ENCODE results near the gene DCAF5. TPM values are rescaled to one million over a fixed set of nuclear protein-coding genes. Genes with fewer than 3 reads are reported as not detected.
A peak's percentile ranks its signal among the peaks of the same experiment; 100 is the strongest.

Gene DCAF5
- polyA plus RNA-seq, 3 donors = 22.2 to 55.1 (median 30.6) TPM

DNA sequence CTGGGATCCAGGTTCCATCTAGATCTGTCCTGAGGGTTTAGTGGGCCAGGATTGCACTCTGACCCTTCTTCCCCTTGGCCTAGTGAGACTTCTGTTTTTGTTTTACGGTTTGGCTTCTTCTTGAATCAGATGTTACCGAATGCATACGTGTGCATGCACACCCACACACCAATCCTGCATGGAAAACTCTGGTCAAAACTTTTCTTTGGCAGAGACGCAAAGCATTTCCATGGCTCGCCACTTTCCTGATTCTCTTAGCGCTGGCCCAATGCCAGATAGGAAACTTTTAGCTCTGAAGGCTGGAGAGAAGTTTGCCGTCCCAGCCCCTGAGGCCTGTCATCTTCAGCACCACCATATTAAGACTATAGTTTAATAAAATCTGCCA, 106.5 kb downstream of the DCAF5 start:
- H3K9me3 Mint-ChIP-seq = peaks cover 0 to 3% (median 0%) of the 10 kb centered on the region in 7 donors
- peaks cover 84% of the 10 kb centered on the region for H3K4me1 Mint-ChIP-seq
- no peak overlapping the region for H2AFZ ChIP-seq (ENCODE audit: insufficient read depth, low read depth, low read length, poor library complexity, severe bottlenecking)
- H3K36me3 Mint-ChIP-seq = peaks cover 4 to 8% of the 10 kb centered on the region in 2 donors
- H3K4me2 ChIP-seq (replicated peaks; ENCODE audit: extremely low read depth, low read length, poor library complexity, severe bottlenecking) = no peak overlapping the region
- TF ChIP-seq CTCF (IDR thresholded peaks at IDR 0.05) = no peak
- H3K4me3 ChIP-seq (replicated peaks in 1 of 3; ENCODE audit: low read depth in 2 of 3, low read length in 3 of 3) = no peak overlapping the region
- no peaks in the 10 kb centered on the region for H4K20me1 ChIP-seq (ENCODE audit: insufficient read depth, low read length)
- DNase-seq = no peak
- no peak overlapping the region for H3K9ac ChIP-seq (ENCODE audit: insufficient read depth, low read length, poor library complexity, severe bottlenecking)
- no peaks in the 10 kb centered on the region for H3K9me3 ChIP-seq (replicated peaks in 1 of 2; ENCODE audit: control insufficient read depth in 1 of 2, insufficient read depth in 1 of 2, low read length in 2 of 2)
- H3K79me2 ChIP-seq (ENCODE audit: insufficient read depth, low read length) = no peaks in the 10 kb centered on the region
- intact Hi-C loops (cut with micrococcal nuclease) = no loop called here
- H3K27ac ChIP-seq (ENCODE audit: low read depth in 1 of 2, low read length in 2 of 2) = peak overlapping the region; percentile 5 to 51
- 60% methylated on average over 6 of the region's 7 CpGs for WGBS (ENCODE audit: insufficient coverage)
- no peaks in the 10 kb centered on the region for H3K36me3 ChIP-seq (replicated peaks in 1 of 2; ENCODE audit: control insufficient read depth in 1 of 2, insufficient read depth in 2 of 2, low read length in 2 of 2)
- H3K27ac Mint-ChIP-seq = peak overlapping the region in 6 of 7 donors; percentile 82 to 97 (median 92)
- peaks cover 0 to 3% (median 2%) of the 10 kb centered on the region in 3 donors for H3K27me3 Mint-ChIP-seq (ENCODE audit: low read depth in 3 of 3)
- H3K4me1 ChIP-seq (ENCODE audit: control insufficient read depth in 1 of 2, insufficient read depth in 2 of 2, low read length in 2 of 2) = peaks cover 77 to 79% of the 10 kb centered on the region in 2 donors
- no peak overlapping the region for H3K4me3 Mint-ChIP-seq
- no peaks in the 10 kb centered on the region for H3K27me3 ChIP-seq (ENCODE audit: control insufficient read depth in 2 of 2, insufficient read depth in 2 of 2, low read length in 2 of 2)

- Mint-ChIP-seq H3K4me3 (peak overlapping the region in 1 of 2 donors; percentile 63), H3K4me1 (peaks cover 85% of the 10 kb centered on the region), H3K27me3 (ENCODE audit: low read depth in 3 of 3) (peaks cover 0 to 3% (median 2%) of the 10 kb centered on the region in 3 donors), H3K27ac (peak overlapping the region; percentile 82 to 97 (median 88)), H3K9me3 (peaks cover 0 to 3% (median 0%) of the 10 kb centered on the region in 7 donors), H3K36me3 (peaks cover 4 to 8% of the 10 kb centered on the region in 2 donors)
- no peak overlapping the region for H3K9ac ChIP-seq (ENCODE audit: insufficient read depth, low read length, poor library complexity, severe bottlenecking)
- TF ChIP-seq CTCF (IDR thresholded peaks at IDR 0.05) = no peak
- no peak overlapping the region for H3K4me3 ChIP-seq (replicated peaks in 1 of 3; ENCODE audit: low read depth in 2 of 3, low read length in 3 of 3)
- H3K4me2 ChIP-seq (replicated peaks; ENCODE audit: extremely low read depth, low read length, poor library complexity, severe bottlenecking) = peak overlapping the region; percentile 3
- H3K9me3 ChIP-seq (replicated peaks in 1 of 2; ENCODE audit: control insufficient read depth in 1 of 2, insufficient read depth in 1 of 2, low read length in 2 of 2) = no peaks in the 10 kb centered on the region
- intact Hi-C loops (cut with micrococcal nuclease) = no loop called here
- H3K27ac ChIP-seq (ENCODE audit: low read depth in 1 of 2, low read length in 2 of 2) = peak overlapping the region; percentile 5 to 51
- peaks cover 79% of the 10 kb centered on the region in 2 donors for H3K4me1 ChIP-seq (ENCODE audit: control insufficient read depth in 1 of 2, insufficient read depth in 2 of 2, low read length in 2 of 2)
- H3K79me2 ChIP-seq (ENCODE audit: insufficient read depth, low read length) = no peaks in the 10 kb centered on the region
- peak; percentile 46 to 61 (median 57) for DNase-seq
- H4K20me1 ChIP-seq (ENCODE audit: insufficient read depth, low read length) = no peaks in the 10 kb centered on the region
- no peaks in the 10 kb centered on the region for H3K27me3 ChIP-seq (ENCODE audit: control insufficient read depth in 2 of 2, insufficient read depth in 2 of 2, low read length in 2 of 2)
- no peaks in the 10 kb centered on the region for H3K36me3 ChIP-seq (replicated peaks in 1 of 2; ENCODE audit: control insufficient read depth in 1 of 2, insufficient read depth in 2 of 2, low read length in 2 of 2)
- 100% methylated on average over 1 of the region's 7 CpGs for WGBS (ENCODE audit: insufficient coverage)
- no peak overlapping the region for H2AFZ ChIP-seq (ENCODE audit: insufficient read depth, low read depth, low read length, poor library complexity, severe bottlenecking)
Observed at GRCh38 chr14:69045857-69046475, 107.0 kb downstream of the DCAF5 start.

Data from CD14-positive monocyte (primary cell).